Measurements from ENCODE around the gene ETFA.

ETFA gene

DNA sequence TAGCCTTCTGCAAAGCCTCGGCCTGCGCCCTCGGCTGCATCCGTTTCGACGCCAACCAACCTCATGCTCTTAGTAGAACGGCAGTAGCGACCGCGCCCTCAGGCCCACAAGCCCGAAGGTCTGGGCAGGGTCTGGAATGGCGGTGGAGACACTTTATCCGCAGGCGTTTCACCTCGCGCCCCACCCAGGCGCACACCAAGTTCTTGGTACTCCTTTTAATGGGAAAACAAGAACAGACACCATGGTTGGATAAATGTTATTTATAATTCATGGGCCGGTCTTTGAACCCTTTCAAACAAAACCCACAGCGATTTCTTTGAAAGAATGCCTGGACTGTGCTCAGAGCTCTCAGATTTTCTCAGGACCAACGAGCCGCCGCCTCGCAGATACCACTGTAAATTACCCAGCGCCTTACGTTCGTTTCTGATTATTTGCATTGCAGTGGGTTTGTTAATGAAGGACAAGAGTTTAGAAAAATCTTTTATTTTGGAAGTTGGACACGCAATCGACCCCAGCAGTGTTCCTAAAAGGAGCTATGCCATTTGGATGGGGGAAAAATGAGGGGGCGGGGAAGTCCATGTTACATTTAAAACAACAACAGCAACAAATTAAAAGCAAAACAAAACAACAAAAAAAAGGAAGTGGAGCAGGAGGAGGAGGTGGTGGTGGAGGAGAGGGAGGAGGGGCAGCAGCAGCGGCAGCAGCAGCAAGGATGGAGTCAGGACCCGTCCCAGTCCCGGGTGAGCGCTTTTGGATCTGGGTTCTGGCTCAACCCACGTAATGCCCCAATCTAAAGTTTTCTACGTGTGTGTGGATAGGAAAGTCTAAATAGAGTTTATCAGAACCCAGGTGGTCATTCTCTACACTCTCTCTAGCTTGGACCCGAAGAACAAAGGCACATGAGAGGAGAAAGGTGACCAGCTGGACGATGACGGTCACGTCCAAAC lies 24.3 kb upstream of the ETFA start:
- H3K9me3 Mint-ChIP-seq (ENCODE audit: low read depth): no peaks in the 10 kb centered on the region
- H3K4me3 Mint-ChIP-seq: peak overlapping the region; percentile 83
- peaks cover 41% of the 10 kb centered on the region for H3K27me3 Mint-ChIP-seq
- H3K4me1 Mint-ChIP-seq (ENCODE audit: low read depth): peaks cover 39% of the 10 kb centered on the region
- no peak overlapping the region for H3K27ac Mint-ChIP-seq
- H3K36me3 Mint-ChIP-seq: no peaks in the 10 kb centered on the region

DNA sequence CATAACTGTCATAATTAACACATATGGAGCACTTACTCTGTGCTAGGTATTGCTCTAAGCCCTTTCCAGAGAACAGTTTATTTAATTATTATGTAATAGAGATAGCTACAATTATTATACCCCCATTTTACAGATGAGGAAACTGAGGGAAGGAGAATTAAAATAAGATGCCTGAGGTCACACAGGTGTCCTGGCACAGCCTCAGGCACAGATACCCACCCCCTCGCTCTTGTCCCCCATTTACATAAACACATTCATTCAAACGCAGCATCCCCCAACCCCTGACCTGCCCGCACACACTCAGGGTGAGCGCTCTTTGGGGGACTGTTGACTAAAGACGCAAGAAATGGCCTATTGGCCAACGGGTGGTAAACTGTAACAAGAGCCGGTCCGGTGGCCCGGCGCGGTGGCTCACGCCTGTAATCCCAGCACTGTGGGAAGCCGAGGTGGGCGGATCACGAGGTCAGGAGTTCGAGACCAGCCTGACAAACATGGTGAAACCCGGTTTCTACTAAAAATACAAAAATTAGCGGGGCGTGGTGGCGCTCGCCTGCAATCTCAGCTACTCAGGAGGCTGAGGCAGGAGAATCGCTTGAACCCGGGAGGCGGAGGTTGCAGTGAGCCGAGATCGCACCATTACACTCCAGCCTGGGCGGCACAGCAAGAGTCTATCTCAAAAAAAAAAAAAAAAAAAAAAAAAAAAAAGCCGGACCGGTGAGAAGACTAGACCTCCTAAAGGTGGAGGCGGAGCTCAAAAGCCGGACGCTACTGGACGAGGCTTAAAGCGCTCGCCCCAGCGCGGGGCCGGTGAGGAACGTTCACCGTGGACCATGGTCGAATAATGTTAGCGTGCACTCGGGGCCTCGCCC lies 23.4 kb upstream of the ETFA start:
- H3K27ac Mint-ChIP-seq: peak overlapping the region; percentile 16

DNA sequence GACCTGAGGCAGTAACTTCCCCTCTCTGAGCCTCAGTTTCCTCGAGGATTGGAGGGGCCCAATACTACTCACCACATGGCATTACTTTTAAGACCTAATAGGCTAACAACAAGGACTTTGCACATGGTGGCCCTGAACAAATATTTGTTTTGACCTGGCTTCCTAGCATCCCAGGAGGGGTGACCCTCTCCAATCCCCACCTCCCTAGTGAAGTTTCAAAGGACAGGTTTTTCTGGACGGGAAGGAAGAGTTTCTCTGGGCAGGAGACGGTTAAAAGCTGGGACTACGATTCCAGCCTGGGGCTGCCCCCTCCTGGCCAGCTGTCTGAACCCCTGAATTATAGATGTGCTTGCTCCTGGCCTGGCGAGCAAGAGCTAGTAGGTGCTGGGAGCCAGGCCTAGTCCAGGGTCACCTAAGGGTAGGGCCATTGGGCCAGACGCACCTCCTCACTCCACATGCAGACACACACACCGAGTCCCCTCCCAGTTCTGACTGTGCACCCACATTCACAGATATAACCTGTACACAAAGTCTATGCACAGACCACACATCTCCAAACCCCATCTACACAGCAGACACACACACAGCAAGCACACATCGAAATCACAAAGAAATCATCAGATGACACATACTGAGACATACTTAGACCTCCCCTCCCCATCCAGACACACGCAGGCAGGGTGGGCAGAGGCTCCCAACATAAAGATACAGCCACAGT lies 22.6 kb upstream of the ETFA start:
- Mint-ChIP-seq H3K36me3 (no peaks in the 10 kb centered on the region), H3K9me3 (ENCODE audit: low read depth) (no peaks in the 10 kb centered on the region), H3K27ac (no peak overlapping the region), H3K27me3 (peaks cover 48% of the 10 kb centered on the region), H3K4me3 (no peak overlapping the region), H3K4me1 (ENCODE audit: low read depth) (peaks cover 28% of the 10 kb centered on the region)

More for the DNA sequence above, 23.4 kb upstream of the ETFA start:
- H3K27me3 Mint-ChIP-seq: peaks cover 44% of the 10 kb centered on the region
- H3K36me3 Mint-ChIP-seq: no peaks in the 10 kb centered on the region
- peaks cover 32% of the 10 kb centered on the region for H3K4me1 Mint-ChIP-seq (ENCODE audit: low read depth)
- no peaks in the 10 kb centered on the region for H3K9me3 Mint-ChIP-seq (ENCODE audit: low read depth)
- peak overlapping the region; percentile 83 for H3K4me3 Mint-ChIP-seq

DNA sequence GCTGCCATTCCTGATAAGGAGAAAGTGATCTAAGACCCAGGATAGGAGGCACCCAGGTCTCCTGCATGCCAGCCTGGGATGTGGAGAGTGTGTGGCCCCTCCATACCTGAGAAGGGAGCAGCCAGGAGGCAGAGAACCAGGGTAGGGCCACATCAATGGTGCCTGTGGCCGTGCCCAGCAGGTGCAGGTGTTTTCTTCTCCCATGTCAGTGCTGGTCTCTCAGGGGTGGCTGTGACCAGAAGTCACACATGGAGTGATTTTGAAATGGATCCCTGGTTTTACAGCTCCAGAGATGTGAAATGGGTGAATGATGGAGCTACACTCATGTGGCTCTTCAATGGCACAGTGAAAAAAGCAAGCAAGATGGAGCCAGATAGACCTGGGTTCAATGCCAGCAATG lies 22.0 kb upstream of the ETFA start:
- no peaks in the 10 kb centered on the region for H3K9me3 Mint-ChIP-seq (ENCODE audit: low read depth)
- H3K4me1 Mint-ChIP-seq (ENCODE audit: low read depth): peaks cover 22% of the 10 kb centered on the region
- H3K27me3 Mint-ChIP-seq: peaks cover 43% of the 10 kb centered on the region
- H3K36me3 Mint-ChIP-seq: no peaks in the 10 kb centered on the region
- H3K27ac Mint-ChIP-seq: no peak overlapping the region
- H3K4me3 Mint-ChIP-seq: no peak overlapping the region

DNA sequence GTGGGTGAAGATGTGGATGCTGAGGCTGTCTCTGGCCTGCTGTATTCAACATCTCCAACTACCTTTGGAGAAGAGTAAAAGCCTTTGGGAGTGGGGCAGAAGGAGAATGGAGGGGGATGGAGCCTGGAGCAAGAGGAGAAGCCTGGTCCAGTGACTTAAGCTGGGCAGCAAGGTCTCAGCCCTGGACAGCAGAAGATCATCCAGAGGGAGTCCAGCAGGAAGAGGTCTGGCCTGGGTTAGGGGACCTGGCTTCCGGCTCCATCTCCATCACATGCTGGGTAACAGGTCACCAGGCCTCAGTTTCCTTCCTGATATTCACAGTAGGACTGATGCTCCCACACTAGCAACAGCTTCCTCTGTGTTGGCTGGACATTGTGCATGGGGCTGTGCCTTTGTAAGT lies 21.5 kb upstream of the ETFA start:
- Mint-ChIP-seq H3K27me3 (peaks cover 44% of the 10 kb centered on the region), H3K4me1 (ENCODE audit: low read depth) (peaks cover 22% of the 10 kb centered on the region), H3K9me3 (ENCODE audit: low read depth) (no peaks in the 10 kb centered on the region), H3K4me3 (no peak overlapping the region), H3K27ac (no peak overlapping the region), H3K36me3 (no peaks in the 10 kb centered on the region)

DNA sequence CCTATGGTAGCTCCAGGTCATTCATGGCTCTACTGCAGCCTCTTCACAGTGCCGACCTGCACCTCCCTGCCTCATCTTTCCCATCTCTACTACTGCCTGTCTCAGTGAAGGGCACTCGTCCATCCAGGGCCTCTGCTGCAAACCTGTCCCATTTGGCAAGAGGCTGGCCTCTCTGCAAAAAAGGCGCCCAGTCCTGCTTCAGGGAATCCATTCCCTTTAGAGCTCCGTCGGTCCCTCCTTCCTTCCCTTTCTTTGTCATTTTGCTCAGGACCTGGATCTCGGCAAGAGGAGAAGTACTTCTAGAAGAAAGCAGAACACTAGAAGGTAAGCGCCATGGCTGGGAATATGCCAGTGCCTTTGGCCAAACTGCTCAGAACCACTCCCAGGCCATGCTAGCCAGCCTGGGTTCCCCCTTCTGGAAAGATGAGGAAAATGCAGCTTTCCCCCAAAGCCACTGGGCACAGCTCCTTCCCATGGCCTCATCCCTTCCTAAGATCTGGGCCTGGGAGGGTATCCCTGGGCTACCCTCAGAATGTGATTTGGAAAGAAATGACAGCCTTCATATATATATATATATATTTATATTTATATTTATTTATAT lies 18.9 kb upstream of the ETFA start:
- no peaks in the 10 kb centered on the region for H3K36me3 Mint-ChIP-seq
- H3K4me1 Mint-ChIP-seq (ENCODE audit: low read depth): peaks cover 1% of the 10 kb centered on the region
- H3K4me3 Mint-ChIP-seq: no peak overlapping the region
- H3K27ac Mint-ChIP-seq: no peak overlapping the region
- no peaks in the 10 kb centered on the region for H3K9me3 Mint-ChIP-seq (ENCODE audit: low read depth)
- peaks cover 32% of the 10 kb centered on the region for H3K27me3 Mint-ChIP-seq

DNA sequence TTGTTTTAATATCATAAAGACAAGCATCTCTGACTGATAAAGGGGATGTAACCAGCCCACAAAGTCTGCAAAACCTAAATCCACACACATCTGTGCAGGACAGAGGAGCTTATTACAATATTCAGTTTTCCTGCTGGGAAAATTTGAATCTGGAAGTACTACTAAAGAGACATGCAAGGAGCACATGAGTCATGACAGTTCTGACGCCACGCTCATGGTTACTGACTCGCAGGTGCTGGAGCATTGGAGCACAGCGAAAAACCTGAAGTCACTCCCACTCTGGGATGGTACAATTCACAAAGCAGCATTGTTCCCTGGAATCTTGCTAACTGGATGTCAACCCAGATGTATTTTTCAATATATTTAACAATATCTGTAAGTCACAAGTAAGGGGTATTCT lies 17.7 kb upstream of the ETFA start:
- Mint-ChIP-seq H3K36me3 (no peaks in the 10 kb centered on the region), H3K4me1 (ENCODE audit: low read depth) (no peaks in the 10 kb centered on the region), H3K27me3 (peaks cover 24% of the 10 kb centered on the region), H3K4me3 (no peak overlapping the region), H3K9me3 (ENCODE audit: low read depth) (no peaks in the 10 kb centered on the region), H3K27ac (no peak overlapping the region)

DNA sequence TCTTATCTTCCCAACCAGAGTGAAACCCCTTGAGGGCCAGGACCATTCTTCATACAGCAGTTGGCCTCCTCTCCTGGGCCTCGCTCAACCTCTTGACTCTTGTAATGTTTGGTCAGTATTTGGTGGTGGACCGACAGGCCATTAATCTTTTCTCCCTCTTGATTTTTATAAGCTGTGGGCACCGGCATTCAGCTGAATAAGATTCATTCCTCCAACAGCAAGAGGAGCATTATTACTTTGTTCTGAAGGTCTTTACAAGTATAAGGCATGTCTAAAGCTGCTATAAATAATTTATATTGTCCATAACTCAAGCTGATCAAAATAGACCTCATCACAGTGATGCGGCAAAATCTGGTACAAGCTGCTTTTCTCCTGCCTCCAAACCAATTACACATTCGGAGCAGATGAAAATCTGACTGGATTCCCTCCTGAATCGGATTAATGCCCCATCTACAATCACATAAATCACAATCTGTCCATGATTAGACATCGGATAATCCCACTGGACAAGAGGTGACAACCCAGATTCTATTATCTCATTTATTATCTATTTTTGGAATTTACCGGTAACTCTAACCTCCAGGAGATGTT lies 16.9 kb upstream of the ETFA start:
- Mint-ChIP-seq H3K4me1 (ENCODE audit: low read depth) (no peaks in the 10 kb centered on the region), H3K27me3 (peaks cover 23% of the 10 kb centered on the region), H3K9me3 (ENCODE audit: low read depth) (no peaks in the 10 kb centered on the region), H3K36me3 (no peaks in the 10 kb centered on the region), H3K27ac (no peak overlapping the region), H3K4me3 (no peak overlapping the region)

DNA sequence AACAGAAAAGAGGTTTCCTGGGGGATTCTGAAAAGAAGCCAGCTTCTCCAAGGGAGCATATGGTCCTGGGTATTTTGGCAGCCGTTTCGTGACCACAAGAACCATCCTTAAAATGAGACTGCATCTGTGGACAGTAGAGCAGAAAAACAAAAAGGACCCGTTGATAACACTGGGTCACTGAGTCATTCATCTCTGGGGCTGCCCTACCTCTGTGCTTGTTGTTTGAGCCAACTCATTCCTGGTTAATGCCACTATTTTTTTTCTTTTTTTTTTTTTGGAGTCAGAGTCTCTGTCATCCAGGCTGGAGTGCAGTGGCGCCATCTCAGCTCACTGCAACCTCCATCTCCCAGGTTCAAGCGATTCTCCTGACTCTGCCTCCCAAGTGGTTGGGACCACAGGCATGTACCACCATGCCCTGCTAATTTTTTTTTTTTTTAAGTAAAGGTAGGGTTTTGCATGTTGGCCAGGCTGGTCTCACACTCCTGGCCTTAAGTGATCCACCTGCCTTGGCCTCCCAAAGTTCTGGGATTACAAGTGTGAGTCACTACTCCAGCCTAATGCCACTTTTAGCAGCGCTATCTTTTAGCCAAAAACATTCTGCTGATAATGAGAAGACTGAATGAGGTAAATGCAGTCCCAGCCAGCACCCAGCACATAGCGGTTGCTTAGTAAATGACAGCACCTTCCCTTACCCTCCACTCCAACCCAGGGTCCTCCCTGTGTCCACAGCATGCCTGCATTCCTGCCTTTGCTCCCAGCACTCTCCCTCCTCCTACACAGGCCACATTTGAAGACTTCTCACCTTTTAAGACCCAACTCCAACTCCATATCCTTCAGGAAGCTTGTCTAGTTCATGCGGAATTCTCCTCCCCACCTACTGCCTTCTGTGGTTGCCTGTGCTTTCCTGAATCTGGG lies 16.2 kb upstream of the ETFA start:
- H3K36me3 Mint-ChIP-seq: no peaks in the 10 kb centered on the region
- peaks cover 26% of the 10 kb centered on the region for H3K27me3 Mint-ChIP-seq
- H3K9me3 Mint-ChIP-seq (ENCODE audit: low read depth): no peaks in the 10 kb centered on the region
- no peak overlapping the region for H3K4me3 Mint-ChIP-seq
- no peaks in the 10 kb centered on the region for H3K4me1 Mint-ChIP-seq (ENCODE audit: low read depth)
- H3K27ac Mint-ChIP-seq: no peak overlapping the region

DNA sequence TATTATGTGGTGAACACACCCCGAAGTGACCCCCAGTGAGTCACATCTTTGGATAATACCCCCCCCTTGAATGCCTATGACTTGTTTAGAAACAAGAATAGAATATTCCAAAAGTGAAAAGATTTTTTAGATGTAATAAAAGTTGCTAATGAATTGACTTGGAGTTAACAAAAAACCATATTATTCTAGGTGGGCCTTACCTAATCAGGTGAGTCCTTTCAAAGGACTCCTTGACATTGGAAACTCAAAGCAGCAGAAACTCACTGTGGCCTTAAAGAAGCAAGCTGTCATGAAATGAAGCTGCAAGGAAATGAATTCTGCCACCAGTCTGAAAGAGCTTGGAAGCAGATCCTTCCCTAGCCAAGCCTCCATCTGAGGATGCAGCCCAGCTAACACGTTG lies 14.4 kb upstream of the ETFA start:
- H3K4me3 Mint-ChIP-seq: no peak overlapping the region
- no peak overlapping the region for H3K27ac Mint-ChIP-seq
- H3K36me3 Mint-ChIP-seq: no peaks in the 10 kb centered on the region
- H3K27me3 Mint-ChIP-seq: peaks cover 27% of the 10 kb centered on the region
- no peaks in the 10 kb centered on the region for H3K9me3 Mint-ChIP-seq (ENCODE audit: low read depth)
- no peaks in the 10 kb centered on the region for H3K4me1 Mint-ChIP-seq (ENCODE audit: low read depth)

DNA sequence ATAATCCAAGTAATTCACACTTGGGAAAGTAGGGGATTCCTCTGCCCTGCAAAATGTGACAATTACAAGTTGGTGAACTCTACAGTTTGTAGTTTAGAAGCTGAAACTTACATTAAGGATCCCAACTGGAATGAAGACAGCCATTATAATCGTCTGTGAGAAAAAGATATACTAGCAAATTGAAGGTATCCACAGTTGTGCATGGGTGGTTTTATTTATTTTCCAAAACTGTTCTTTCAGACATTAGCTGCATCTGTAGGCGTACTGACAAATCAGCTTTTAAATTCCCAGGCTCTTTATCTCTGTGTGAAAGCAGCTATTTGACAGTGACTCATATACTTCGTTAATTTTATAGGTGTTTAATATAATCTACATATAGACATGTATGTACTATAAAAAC lies 12.8 kb upstream of the ETFA start:
- no peaks in the 10 kb centered on the region for H3K4me1 Mint-ChIP-seq (ENCODE audit: low read depth)

DNA sequence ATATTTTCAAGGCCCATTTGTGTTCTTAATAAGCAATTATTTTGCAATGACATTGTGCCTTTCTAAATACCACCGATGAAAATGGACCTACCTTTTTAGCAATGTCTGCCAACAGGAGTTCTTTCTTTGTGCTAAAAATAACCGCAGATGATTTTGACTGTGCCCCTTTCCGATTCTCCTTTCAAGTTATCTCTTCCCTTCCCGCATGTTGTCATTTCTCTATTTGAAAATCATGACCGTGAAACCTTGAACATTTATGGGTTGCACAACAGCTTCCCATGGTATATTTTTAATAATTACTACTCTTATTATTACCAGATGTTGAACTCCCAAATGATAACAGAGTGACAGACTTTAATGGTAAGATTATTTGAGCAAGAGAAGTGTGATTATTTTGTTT lies 10.3 kb upstream of the ETFA start:
- no peak overlapping the region for H3K27ac Mint-ChIP-seq
- H3K4me3 Mint-ChIP-seq: no peak overlapping the region
- no peaks in the 10 kb centered on the region for H3K4me1 Mint-ChIP-seq (ENCODE audit: low read depth)
- H3K9me3 Mint-ChIP-seq (ENCODE audit: low read depth): no peaks in the 10 kb centered on the region
- no peaks in the 10 kb centered on the region for H3K36me3 Mint-ChIP-seq
- H3K27me3 Mint-ChIP-seq: peaks cover 16% of the 10 kb centered on the region

More for the DNA sequence above, 12.8 kb upstream of the ETFA start:
- H3K27me3 Mint-ChIP-seq: peaks cover 13% of the 10 kb centered on the region
- no peaks in the 10 kb centered on the region for H3K36me3 Mint-ChIP-seq
- H3K9me3 Mint-ChIP-seq (ENCODE audit: low read depth): no peaks in the 10 kb centered on the region
- no peak overlapping the region for H3K4me3 Mint-ChIP-seq
- no peak overlapping the region for H3K27ac Mint-ChIP-seq

DNA sequence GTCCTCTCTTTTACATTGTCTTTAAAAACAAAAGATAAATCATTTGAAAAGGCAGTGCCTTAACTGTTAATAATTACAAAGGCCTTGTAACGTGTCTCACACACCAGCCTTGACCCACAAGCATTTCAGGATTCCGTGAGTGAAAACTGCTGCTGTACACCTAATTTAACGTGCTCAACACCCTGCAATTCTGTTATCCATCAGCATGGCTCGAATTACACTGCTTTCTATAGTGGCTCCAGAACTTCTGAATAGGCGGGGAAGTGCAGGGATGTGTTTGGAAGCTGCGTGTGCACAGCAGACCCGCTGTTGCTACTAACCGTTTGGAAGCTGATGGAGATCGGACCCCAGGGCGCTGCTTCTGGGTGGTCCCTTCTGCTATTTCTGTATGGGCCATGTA lies 9.9 kb upstream of the ETFA start:
- Mint-ChIP-seq H3K27me3 (peaks cover 14% of the 10 kb centered on the region), H3K4me3 (no peak overlapping the region), H3K4me1 (ENCODE audit: low read depth) (no peaks in the 10 kb centered on the region), H3K27ac (no peak overlapping the region), H3K9me3 (ENCODE audit: low read depth) (no peaks in the 10 kb centered on the region), H3K36me3 (no peaks in the 10 kb centered on the region)
